ENCODE results near the gene MICAL1. TPM values are rescaled to one million over a fixed set of nuclear protein-coding genes. Genes with fewer than 3 reads are reported as not detected.

The MICAL1 gene
- total RNA-seq, result 10 to 100 TPM; 20.0 to 27.1 (median 23.5) TPM

- DNase-seq (ENCODE audit: extremely low spot score), result no peak
- no peak for TF ChIP-seq EP300 (IDR thresholded peaks at IDR 0.05)
- TF ChIP-seq CTCF (IDR thresholded peaks at IDR 0.05), result peak in 1 of 3 experiments; percentile 45
- peak; percentile 37 to 78 for TF ChIP-seq POLR2AphosphoS5 (IDR thresholded peaks at IDR 0.05)
- Histone ChIP-seq H3K27ac (replicated peaks in 1 of 4) (peak within 1 kb of the TSS; percentile 64 to 80 (median 76)), H3K27me3 (no peaks in the 10 kb centered on the region), H3K9me3 (no peaks in the 10 kb centered on the region), H3K36me3 (peaks cover 0 to 16% (median 13%) of the 10 kb centered on the region in 4 donors), H3K4me1 (peaks cover 20 to 33% (median 31%) of the 10 kb centered on the region in 4 donors), H3K4me3 (peak within 1 kb of the TSS; percentile 65 to 90 (median 80))
- WGBS, result under 1% methylated on average over 30 of the region's 70 CpGs
- intact Hi-C loops (cut with DNase I), result no loop called here
These were observed at the start of gene MICAL1 for GRCh38 chr6:109455437-109456110. TSS of gene MICAL1 (minus strand) at chr6:109455772. CDS start at chr6:109454196, 1,576 bp downstream.

- 77% methylated on average over 7 of the region's 10 CpGs for WGBS
- no peak overlapping the region for H3K27ac ChIP-seq (replicated peaks in 1 of 4)
- no peaks in the 10 kb centered on the region for H3K4me1 ChIP-seq
- H3K36me3 ChIP-seq, result no peaks in the 10 kb centered on the region
- TF ChIP-seq POLR2A (IDR thresholded peaks at IDR 0.05; ENCODE audit: low read depth) (no peak), POLR2AphosphoS5 (IDR thresholded peaks at IDR 0.05) (no peak), CTCF (IDR thresholded peaks at IDR 0.05) (no peak), EP300 (IDR thresholded peaks at IDR 0.05) (no peak)
- intact Hi-C loops (cut with DNase I), result no loop called here
- no peaks in the 10 kb centered on the region for H3K27me3 ChIP-seq
- DNase-seq (ENCODE audit: extremely low spot score), result peak; percentile 79
- H3K4me3 ChIP-seq, result no peak overlapping the region
- no peaks in the 10 kb centered on the region for H3K9me3 ChIP-seq
These were observed 48.0 kb upstream of the MICAL1 start for GRCh38 chr6:109503327-109504224.

GRCh38 chr6:109498936-109499335 lies 43.4 kb upstream of the MICAL1 start:
- no peak overlapping the region for H3K27ac ChIP-seq (replicated peaks in 1 of 4)
- H3K9me3 ChIP-seq, result no peaks in the 10 kb centered on the region
- DNase-seq (ENCODE audit: extremely low spot score), result no peak
- TF ChIP-seq POLR2AphosphoS5 (IDR thresholded peaks at IDR 0.05), result no peak
- TF ChIP-seq POLR2A (IDR thresholded peaks at IDR 0.05; ENCODE audit: low read depth), result no peak
- no peak overlapping the region for H3K4me3 ChIP-seq
- H3K36me3 ChIP-seq, result no peaks in the 10 kb centered on the region
- no peaks in the 10 kb centered on the region for H3K4me1 ChIP-seq
- intact Hi-C loops (cut with DNase I), result no loop called here
- H3K27me3 ChIP-seq, result no peaks in the 10 kb centered on the region
- whole genome bisulfite sequencing, result 77% methylated on average over 2 of the region's 2 CpGs

- 85% methylated on average over 4 of the region's 4 CpGs for WGBS
- TF ChIP-seq POLR2A (IDR thresholded peaks at IDR 0.05; ENCODE audit: low read depth), result no peak
- no peak for TF ChIP-seq CTCF (IDR thresholded peaks at IDR 0.05)
- no peak for TF ChIP-seq EP300 (IDR thresholded peaks at IDR 0.05)
- no peak for TF ChIP-seq POLR2AphosphoS5 (IDR thresholded peaks at IDR 0.05)
These were observed 42.5 kb upstream of the MICAL1 start for GRCh38 chr6:109498052-109498451.

More at GRCh38 chr6:109498052-109498451, 42.5 kb upstream of the MICAL1 start:
- H3K27me3 ChIP-seq, result no peaks in the 10 kb centered on the region
- H3K4me3 ChIP-seq, result no peak overlapping the region
- H3K27ac ChIP-seq (replicated peaks in 1 of 4), result no peak overlapping the region
- no peaks in the 10 kb centered on the region for H3K9me3 ChIP-seq
- no peak for DNase-seq (ENCODE audit: extremely low spot score)
- H3K36me3 ChIP-seq, result no peaks in the 10 kb centered on the region
- H3K4me1 ChIP-seq, result no peaks in the 10 kb centered on the region
- intact Hi-C loops (cut with DNase I), result no loop called here

Data from esophagus muscularis mucosa (tissue), 4 donors.